ENCODE measurements around the gene RPL34. TPM values are rescaled to one million over a fixed set of nuclear protein-coding genes. Genes with fewer than 3 reads are reported as not detected.

Gene RPL34
- total and polyA plus RNA-seq, 2 of the 8 experiments (the other 6 are each of a cell fraction or from before 2014, with no cell fraction given) = 1,430 to 2,987 TPM

DNA sequence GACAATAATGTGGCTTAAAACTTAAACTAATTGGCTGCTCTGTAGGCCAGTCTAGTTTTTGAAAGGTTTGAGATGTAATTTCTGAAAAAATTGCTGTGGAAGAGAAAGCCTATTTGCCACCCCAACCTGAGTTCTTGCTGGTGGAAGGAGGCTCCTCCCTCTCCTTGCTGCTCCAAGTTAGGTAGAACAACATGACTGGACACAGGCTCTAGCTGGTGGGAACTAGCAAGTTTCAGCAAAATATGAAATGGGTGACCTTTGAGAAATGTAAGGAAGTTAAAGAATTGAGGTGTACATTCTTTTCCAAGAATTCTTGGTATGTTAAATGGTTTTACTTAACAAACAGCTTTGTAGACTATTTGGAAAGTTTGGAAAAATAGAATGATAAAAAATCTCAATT, 8.0 kb downstream of the RPL34 start:
- CTCF ChIA-PET (ENCODE audit: partially characterized antibody) = interaction anchor here (0.6 kb wide), 1 partner anchor 57 kb away, joined by 3 read pairs; no protein-coding TSS in a partner anchor
- DNase-seq (ENCODE audit: low read depth in 1 of 2, low spot score in 2 of 2) = no peak

More for the DNA sequence above, 8.0 kb downstream of the RPL34 start:
- H3K56ac ChIP-seq (replicated peaks; ENCODE audit: insufficient read length, low read depth, low read length) = no peak overlapping the region
- H4K91ac ChIP-seq (replicated peaks; ENCODE audit: insufficient read length, low read length) = no peak overlapping the region
- H3K14ac ChIP-seq (ENCODE audit: insufficient read length) = no peak overlapping the region
- no peak overlapping the region for H2BK120ac ChIP-seq (replicated peaks; ENCODE audit: low read depth, low read length)
- H2BK15ac ChIP-seq (ENCODE audit: low read length) = no peak overlapping the region
- H4K8ac ChIP-seq (ENCODE audit: extremely low read depth, insufficient read depth, low read length) = no peak overlapping the region
- H2BK5ac ChIP-seq (ENCODE audit: low read depth, low read length) = no peak overlapping the region
- H3K23me2 ChIP-seq (ENCODE audit: low read depth, low read length) = no peaks in the 10 kb centered on the region
- no peak overlapping the region for H2AFZ ChIP-seq (ENCODE audit: low read length)
- no peak overlapping the region for H3K23ac ChIP-seq (ENCODE audit: insufficient read length)
- H3K9me3 ChIP-seq (ENCODE audit: insufficient read depth in 2 of 2, low read depth in 1 of 2, low read length in 1 of 2) = no peaks in the 10 kb centered on the region
- no peak overlapping the region for H2BK20ac ChIP-seq (ENCODE audit: low read length)
- H3K36me3 ChIP-seq (ENCODE audit: control insufficient read depth in 2 of 4, insufficient read depth in 4 of 4, low read length in 3 of 4) = peaks cover 42 to 97% (median 78%) of the 10 kb centered on the region in 4 experiments
- H4K20me1 ChIP-seq (replicated peaks in 1 of 2; ENCODE audit: control insufficient read depth in 1 of 2, insufficient read depth in 2 of 2, low read length in 2 of 2) = peaks cover 7 to 12% of the 10 kb centered on the region in 2 experiments
- no peak for FAIRE-seq
- no peak overlapping the region for H3K4me2 ChIP-seq (ENCODE audit: insufficient read depth in 1 of 2, low read depth in 2 of 2, low read length in 2 of 2)
- POLR2A ChIA-PET (ENCODE audit: partially characterized antibody) = interaction anchor here (0.6 to 5.7 kb wide), 8 partner anchors 7 to 1342 kb away, joined by 3 to 41 read pairs (median 5); partner anchors contain the start of genes OSTC and RPL34
- H3K4me3 ChIP-seq (ENCODE audit: extremely low read depth in 1 of 4, insufficient read depth in 2 of 4, low read depth in 3 of 4, low read length in 4 of 4) = no peak overlapping the region
- peaks cover 0 to 15% of the 10 kb centered on the region in 2 experiments; a peak in 2 of 4 replicates for H3K79me2 ChIP-seq (ENCODE audit: control insufficient read depth in 1 of 2, insufficient read depth in 2 of 2, low read length in 2 of 2)
- no peak overlapping the region for H3K4ac ChIP-seq (replicated peaks; ENCODE audit: insufficient read length, low read depth, low read length)
- TF ChIP-seq TCF12 (IDR thresholded peaks at IDR 0.05; ENCODE audit: low read depth, low read length) (no peak), POLR2A (IDR thresholded peaks at IDR 0.05; ENCODE audit: control extremely low read depth in 1 of 2, low read depth in 2 of 2, low read length in 2 of 2) (peak in 1 of 2 experiments; percentile 19; a peak in 1 of 3 replicates)
- no peak overlapping the region for H3K27ac ChIP-seq (ENCODE audit: low read depth, low read length)
- no peak overlapping the region for H3K18ac ChIP-seq (ENCODE audit: extremely low read depth, low read length)
- no peak overlapping the region for H2BK12ac ChIP-seq (ENCODE audit: low read depth, low read length)
- no peak overlapping the region for H3K9ac ChIP-seq (replicated peaks in 1 of 4; ENCODE audit: extremely low read depth in 1 of 4, low read depth in 3 of 4, low read length in 3 of 4)
- no peaks in the 10 kb centered on the region for H3K79me1 ChIP-seq (ENCODE audit: low read depth, low read length)
- H3K4me1 ChIP-seq (replicated peaks in 1 of 4; ENCODE audit: control insufficient read depth in 3 of 4, insufficient read depth in 4 of 4, low read length in 3 of 4) = no peaks in the 10 kb centered on the region
- H3K27me3 ChIP-seq (replicated peaks in 1 of 4; ENCODE audit: control insufficient read depth in 3 of 4, extremely low read depth in 1 of 4, insufficient read depth in 3 of 4, low read length in 3 of 4) = no peaks in the 10 kb centered on the region
- no peak overlapping the region for H2AK5ac ChIP-seq (ENCODE audit: low read depth, low read length)
- no peak overlapping the region for H4K5ac ChIP-seq (ENCODE audit: insufficient read length, low read depth, low read length)

All from H1 (cell line).